ENCODE measurements around the gene TAAR6.
"Not testable (repeated sequence)": the region's sequence is repeated elsewhere in the genome, so short reads cannot be mapped to it uniquely, and the experiment has no call there.

Gene TAAR6

DNA sequence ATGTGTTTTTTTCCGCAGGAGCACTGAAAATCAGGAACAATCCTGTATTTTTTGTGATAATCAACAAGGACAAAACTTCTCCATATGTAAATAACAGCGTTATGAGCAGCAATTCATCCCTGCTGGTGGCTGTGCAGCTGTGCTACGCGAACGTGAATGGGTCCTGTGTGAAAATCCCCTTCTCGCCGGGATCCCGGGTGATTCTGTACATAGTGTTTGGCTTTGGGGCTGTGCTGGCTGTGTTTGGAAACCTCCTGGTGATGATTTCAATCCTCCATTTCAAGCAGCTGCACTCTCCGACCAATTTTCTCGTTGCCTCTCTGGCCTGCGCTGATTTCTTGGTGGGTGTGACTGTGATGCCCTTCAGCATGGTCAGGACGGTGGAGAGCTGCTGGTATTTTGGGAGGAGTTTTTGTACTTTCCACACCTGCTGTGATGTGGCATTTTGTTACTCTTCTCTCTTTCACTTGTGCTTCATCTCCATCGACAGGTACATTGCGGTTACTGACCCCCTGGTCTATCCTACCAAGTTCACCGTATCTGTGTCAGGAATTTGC, at the start of gene TAAR6:
Gene TAAR6, plus strand, starts transcription at position 102 of the 557 bp plus-strand sequence. Its CDS starts 0 bp downstream, at position 102.
- DNase-seq, result no peak

- DNase-seq, result no peak
Observed at GRCh38 chr6:132520953-132521352, 49.2 kb upstream of the TAAR6 start.

- DNase-seq, result no peak
Observed at GRCh38 chr6:132524646-132525045, 45.5 kb upstream of the TAAR6 start.

GRCh38 chr6:132525866-132526265, 44.3 kb upstream of the TAAR6 start:
- DNase-seq, result no peak

GRCh38 chr6:132526461-132526860, 43.7 kb upstream of the TAAR6 start:
- DNase-seq, result no peak

GRCh38 chr6:132527791-132528190, 42.3 kb upstream of the TAAR6 start:
- no peak for DNase-seq

DNA sequence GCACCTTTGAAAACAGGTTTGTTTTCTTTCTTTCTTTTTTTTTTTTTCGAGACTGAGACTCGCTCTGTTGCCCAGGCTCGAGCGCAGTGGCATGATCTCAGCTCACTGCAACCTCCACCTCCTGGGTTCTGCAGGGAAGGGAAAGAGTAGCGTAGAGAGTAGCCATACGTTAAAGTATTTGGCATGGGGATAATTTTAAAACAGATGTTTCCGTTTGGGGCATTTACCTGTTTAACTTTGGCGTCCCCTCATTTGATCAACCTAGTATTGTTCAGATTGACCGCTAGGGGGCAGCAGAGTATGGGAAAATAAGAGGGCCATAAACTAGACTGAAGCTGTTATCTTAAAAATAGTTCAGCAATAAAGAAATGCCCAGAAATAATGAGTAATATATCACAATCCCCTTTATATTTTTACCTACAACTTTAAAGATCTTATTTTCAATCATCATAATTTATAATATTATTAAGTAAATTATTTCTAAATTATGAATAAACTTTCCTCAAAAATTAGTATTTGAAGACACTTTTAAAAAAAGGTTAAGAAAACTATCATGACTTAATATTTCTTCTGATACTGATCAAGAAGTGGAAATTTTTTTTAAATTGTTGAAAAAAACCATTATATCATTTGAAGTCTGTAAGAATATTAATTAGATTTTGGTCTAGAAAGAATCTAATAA, 39.7 kb upstream of the TAAR6 start:
- DNase-seq, result peak; percentile 59

DNA sequence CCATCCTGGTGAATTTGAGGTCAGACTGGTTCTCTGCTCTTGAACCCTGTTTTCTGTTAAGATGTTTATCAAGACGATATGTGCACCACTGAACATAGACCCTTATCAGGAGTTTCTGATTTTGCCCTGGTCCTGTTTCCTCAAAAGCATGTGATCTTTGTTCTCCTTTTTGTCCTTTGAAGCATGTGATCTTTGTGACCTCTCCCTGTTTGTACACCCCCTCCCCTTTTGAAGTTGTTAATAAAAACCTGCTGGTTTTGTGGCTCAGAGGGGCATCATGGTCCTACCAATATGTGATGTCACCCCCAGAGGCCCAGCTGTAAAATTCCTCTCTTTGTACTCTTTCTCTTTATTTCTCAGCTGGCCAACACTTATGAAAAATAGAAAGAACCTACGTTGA, 35.6 kb upstream of the TAAR6 start:
- DNase-seq, result not testable (repeated sequence)

- DNase-seq, result no peak
Observed at GRCh38 chr6:132537145-132537544, 33.0 kb upstream of the TAAR6 start.

DNA sequence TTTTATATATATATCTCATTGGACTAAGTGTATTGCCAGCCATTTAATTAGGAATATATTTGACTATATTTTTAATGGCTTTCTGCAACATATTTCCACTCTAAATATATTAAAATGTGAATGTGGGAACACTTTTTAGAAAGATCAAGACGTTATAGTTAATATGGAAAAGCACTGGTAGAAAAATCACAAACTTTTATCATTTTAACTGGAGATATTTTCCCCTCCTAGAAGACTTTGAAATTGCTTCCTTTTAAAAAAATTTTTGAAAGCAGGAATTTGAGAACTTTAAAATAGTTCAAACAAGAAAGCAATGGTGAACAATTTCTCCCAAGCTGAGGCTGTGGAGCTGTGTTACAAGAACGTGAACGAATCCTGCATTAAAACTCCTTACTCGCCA, 32.1 kb upstream of the TAAR6 start, which contains the start of gene TAAR9:
Gene TAAR9, plus strand, starts transcription at position 301 of the 400 bp plus-strand sequence. Its CDS starts 13 bp downstream, at position 314.
- no peak for DNase-seq

GRCh38 chr6:132544826-132545225, 25.3 kb upstream of the TAAR6 start:
- no peak for DNase-seq

DNA sequence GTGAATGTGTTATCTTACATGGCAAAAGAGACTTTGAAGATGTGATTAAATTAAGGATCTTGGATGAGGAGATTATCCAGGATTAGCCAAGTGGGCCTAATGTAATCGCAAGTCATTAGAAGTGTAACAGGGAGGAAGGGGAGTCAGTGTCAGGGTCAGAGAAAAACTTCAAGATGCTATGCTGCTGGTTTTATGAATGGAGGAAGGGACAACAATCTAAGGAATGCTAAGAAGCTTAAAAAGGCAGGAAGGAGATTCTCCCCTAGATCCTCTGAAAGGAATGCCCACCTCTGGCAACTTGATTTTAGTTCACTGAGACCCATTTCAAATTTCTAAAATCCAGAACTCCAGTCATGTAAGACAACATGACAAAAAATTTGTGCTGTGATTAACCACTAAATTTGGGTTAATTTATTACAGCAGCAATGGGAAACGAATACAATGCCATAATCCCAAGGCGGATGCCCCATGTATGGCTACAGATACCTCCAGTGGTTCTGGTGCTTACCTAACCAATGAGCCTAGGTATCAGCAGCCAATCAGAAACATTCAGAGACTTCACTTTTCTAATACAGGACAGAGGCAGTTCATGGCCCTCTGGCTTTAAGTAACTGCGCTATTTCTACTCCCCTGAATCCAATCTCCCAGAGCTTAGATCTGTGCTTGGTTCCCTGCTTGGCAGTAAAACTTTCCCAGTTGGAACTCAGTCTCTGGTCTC, 21.2 kb upstream of the TAAR6 start:
- DNase-seq, result no peak

DNA sequence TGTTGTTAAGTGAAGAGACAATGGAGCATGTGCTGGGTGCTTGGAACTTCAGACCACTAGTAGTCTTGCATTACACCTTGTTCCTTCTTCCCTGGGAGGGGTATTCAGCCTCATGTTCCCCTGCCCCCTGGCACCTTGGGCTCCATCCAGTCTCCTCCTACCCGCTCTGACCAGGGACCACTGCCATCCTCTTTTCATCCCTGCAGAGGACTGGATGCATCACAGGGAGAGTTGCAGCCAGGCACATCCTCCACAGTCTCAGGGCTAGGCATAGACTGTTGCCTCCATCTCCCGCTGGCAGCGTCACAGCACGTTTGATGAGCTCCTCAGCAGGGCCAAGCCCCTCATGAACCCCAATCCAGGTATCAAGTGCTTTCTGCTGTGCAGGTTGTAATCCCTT, 18.9 kb upstream of the TAAR6 start:
- DNase-seq, result no peak

DNA sequence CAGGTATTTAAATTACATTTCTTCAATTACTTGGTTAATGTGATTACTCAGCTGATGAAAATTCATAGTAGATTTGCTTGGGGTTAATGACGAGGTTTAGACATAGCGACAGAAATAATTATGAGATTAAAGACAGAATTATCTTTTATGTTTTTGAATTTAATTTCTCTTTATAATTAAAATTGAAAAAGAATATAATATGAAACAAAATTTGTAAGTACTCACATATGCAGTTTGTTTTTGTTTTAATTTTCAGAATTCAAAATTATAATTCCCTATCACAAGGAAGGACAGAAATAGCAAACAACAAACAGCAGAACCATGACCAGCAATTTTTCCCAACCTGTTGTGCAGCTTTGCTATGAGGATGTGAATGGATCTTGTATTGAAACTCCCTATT, 17.8 kb upstream of the TAAR6 start, which contains the start of gene TAAR8:
Gene TAAR8, plus strand, starts transcription at position 301 of the 400 bp plus-strand sequence. Its CDS starts 21 bp downstream, at position 322.
- no peak for DNase-seq

GRCh38 chr6:132560087-132560486, 10.0 kb upstream of the TAAR6 start:
- DNase-seq, result not testable (repeated sequence)

GRCh38 chr6:132566404-132566803, 3.7 kb upstream of the TAAR6 start:
- no peak for DNase-seq

- DNase-seq, result no peak
Observed at GRCh38 chr6:132567566-132567965, 2.6 kb upstream of the TAAR6 start.

DNA sequence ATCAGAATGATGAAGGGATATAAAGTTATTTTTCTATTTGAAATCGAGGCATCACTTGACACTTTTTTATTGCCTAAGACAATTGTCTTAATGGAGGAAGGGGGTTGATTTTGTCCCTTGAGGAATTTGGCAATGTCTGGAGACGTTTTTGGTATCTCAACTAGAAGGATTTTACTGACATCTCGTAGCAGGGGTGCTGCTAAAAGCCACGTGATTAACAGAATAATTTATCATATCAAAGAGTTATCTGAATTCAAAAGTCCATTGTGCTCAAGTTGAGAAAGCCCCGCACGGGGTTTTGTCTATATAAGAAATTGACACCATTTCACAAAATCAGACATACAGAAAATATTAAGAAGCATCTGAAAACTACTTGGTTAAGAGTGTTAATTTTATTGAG, 1.5 kb upstream of the TAAR6 start:
- DNase-seq, result no peak

DNA sequence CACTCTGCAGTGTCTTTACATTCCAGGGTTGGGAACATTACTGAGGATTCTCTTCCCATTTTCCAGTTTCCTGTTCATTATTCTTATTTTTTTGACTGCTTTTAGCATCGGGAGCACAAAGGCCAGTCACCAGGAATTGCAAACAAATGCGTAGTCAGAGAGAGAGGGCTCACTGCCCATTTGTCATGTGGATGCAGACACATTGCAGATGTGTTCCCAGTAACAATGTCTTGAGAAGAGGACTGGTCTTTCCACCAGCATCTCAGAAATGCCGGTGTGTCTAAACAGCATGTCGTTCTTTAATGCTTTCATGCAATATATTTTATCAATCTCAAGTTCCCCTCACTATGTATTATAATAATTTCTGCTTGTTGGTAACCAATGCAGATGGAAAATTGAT, 952 bp upstream of the TAAR6 start:
- no peak for DNase-seq

DNA sequence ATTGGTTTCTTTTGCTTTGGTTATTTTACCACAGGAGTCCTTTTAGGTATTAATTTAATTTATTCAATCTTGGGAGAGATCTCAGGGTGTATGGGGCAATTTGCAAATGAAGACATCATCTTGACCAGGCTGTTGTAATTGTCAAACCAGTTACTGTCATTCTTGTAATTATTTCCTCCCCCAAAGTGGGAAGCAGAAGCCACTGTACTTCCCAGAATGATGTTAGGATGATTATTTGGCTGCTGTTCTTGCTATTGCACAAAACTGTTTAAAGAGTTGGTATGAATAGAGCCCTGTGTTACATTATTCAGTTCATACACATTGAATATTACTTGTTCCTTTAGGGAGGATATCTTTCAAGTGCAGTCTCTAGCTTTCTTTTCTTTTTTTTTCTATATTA, 1.7 kb downstream of the TAAR6 start:
- DNase-seq, result no peak

- DNase-seq, result no peak
Observed at GRCh38 chr6:132584698-132585097, 14.6 kb downstream of the TAAR6 start.

GRCh38 chr6:132587424-132587823, 17.3 kb downstream of the TAAR6 start:
- no peak for DNase-seq

DNA sequence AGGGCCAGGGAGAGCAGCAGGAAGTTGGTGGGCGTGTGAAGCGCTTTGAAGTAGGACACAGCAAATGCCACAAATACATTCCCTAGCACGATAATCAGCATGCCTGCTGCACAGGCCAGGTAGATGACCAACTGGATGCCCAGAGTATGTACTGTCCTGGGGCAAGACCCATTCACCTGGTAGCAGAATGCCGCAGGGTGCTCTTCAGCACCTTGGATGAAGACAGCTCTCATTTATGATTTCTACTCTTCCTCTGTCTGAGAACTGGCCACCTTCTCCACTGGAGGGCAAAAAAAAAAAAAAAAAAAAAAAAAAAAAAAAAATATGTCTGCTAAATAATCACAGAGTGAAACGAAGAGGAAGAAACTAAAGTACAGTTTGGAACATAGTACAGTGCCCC, 19.3 kb downstream of the TAAR6 start, which contains the start of gene TAAR5:
Gene TAAR5, minus strand, starts transcription at position 288 of the 400 bp plus-strand sequence. Its CDS starts 55 bp downstream, at position 233.
- no peak for DNase-seq

- DNase-seq, result no peak
Observed at GRCh38 chr6:132590362-132590761, 20.2 kb downstream of the TAAR6 start.

All from activated CD4-positive, alpha-beta T cell treated with anti-CD3 and anti-CD28 coated beads, Interleukin-2, amount 50 U/mL, for 1 hour (primary cell).